AG09309 (cell line): ENCODE data around the gene COL18A1.

Experiments used
- DNase-seq: peaks from one replicate; pipeline ENCODE4 v3.0.0-alpha.2; 2010; ENCODE audit warnings: low read depth
- H3K4me3 ChIP-seq: 2 replicates; pipeline ENCODE4 v1.5.1; 2011; ENCODE audit warnings: mild to moderate bottlenecking, low read depth, low read length, moderate library complexity; ENCODE audit not compliant: control insufficient read depth
- CTCF ChIP-seq: IDR thresholded peaks from 2 replicates; pipeline ENCODE4 v1.5.1; 2011; ENCODE audit warnings: mild to moderate bottlenecking, low read depth, low read length, inconsistent platforms; ENCODE audit not compliant: insufficient read depth, control insufficient read depth; ENCODE audit errors: missing control alignments

Gene COL18A1

GRCh38 chr21:45459171-45460010, 54.4 kb downstream of the COL18A1 start:
- no peak overlapping the region for H3K4me3 ChIP-seq
- no peak for TF ChIP-seq CTCF
- no peak for DNase-seq

DNA sequence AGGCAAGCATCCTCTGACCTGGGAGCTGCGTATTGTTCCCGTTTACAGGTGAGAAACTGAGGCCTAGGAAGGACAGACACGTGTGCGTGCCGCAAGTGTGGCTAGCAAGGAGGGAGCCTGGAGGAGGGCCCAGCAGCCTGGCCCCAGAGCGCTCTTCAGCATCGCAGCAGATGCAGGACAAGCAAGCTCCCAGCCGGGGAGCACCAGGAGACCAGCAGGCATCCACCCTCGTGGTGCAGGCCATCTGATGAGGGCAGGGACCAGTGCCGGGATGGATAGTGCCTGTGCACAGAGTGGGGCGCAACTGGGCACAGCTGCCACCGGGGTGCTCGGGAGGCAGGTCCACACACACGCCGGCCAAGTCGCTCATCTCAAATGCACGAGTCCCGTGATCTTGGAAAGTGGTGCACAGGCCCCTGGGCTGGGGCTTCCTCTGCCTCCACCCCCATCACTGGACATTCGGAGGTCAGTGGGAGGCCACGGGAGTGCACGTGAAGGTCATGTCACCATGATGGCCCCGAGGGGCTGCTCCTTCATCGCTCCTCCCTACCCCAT, 55.1 kb downstream of the COL18A1 start:
- no peak overlapping the region for H3K4me3 ChIP-seq
- no peak for DNase-seq
- TF ChIP-seq CTCF, result no peak

GRCh38 chr21:45460611-45461368, 55.8 kb downstream of the COL18A1 start:
- no peak for TF ChIP-seq CTCF
- DNase-seq, result peak; percentile 81
- H3K4me3 ChIP-seq, result no peak overlapping the region

GRCh38 chr21:45461369-45461750, 56.4 kb downstream of the COL18A1 start:
- TF ChIP-seq CTCF, result no peak
- no peak overlapping the region for H3K4me3 ChIP-seq
- DNase-seq, result no peak

DNA sequence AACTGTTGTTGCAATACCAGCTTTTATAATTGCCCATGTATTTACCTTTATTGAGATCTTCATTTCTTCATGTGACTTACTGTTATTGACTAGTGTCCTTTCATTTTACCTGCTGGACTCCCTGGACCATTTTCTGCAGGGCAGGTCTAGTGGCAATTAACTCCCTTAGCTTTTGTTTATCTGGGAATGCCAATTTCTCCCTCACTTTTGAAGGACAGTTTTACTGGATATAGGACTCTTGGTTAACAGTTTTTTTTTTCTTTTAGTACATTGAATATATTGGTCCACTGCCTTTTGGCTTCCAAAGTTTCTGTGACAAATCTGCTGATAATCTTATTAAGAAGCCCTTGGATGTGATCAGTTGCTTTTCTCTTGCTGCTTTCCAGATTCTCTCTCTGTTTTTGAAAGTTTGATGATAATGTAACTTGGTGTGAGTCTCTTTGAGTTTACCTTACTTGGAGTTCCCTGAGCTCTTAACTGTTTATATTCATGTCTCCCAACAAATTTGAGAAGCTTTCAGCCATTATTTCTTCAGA, 56.9 kb downstream of the COL18A1 start:
- DNase-seq, result no peak
- TF ChIP-seq CTCF, result no peak
- no peak overlapping the region for H3K4me3 ChIP-seq

DNA sequence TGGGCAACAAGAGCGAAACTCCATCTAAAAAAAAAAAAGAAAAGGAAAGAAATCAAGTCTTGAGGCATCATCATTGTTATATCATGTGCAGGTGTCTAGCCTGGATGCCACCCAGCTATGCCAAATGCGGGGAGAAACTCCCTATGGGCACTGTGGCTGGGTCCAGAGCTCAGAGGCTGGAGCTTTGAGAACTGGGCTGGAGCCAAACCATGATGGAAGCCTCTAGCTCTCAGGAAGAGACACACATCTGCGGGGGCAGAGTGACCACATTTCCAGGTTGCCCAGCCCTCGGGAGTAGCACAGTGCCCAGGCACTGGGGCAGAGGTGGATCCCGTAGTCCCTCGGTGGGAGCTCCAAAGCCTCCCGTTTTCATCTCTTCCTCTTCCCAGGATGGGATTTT, 58.9 kb downstream of the COL18A1 start:
- H3K4me3 ChIP-seq, result no peak overlapping the region
- TF ChIP-seq CTCF, result no peak
- no peak for DNase-seq
